GM10248 (cell line): ENCODE measurements around the gene IL17C.

Experiments
- CTCF ChIA-PET: fragments of 300-600 bp; sonication (Branson Sonifier 250); formaldehyde crosslinking; extraction: SDS; loops from one replicate; lab custom pipeline; 2021; ENCODE audit warnings: antibody characterized with exemption; lab: Yijun Ruan, JAX
- POLR2A ChIA-PET: fragments of 350-650 bp; sonication (Branson Sonifier 250); formaldehyde crosslinking; extraction: SDS; loops from one replicate; lab custom pipeline; 2020; ENCODE audit warnings: antibody characterized with exemption; lab: Yijun Ruan, JAX
- DNase-seq: peaks from one replicate; pipeline ENCODE4 v3.0.0; 2012; ENCODE audit errors: extremely low spot score
- CTCF ChIP-seq: IDR thresholded peaks from 2 replicates; pipeline ENCODE4 v1.5.1; 2012; ENCODE audit warnings: mild to moderate bottlenecking, low read depth; ENCODE audit errors: extremely low read depth, missing control alignments, control extremely low read depth

The IL17C gene

GRCh38 chr16:88640498-88641247, 2.3 kb downstream of the IL17C start:
- no peak for DNase-seq
- CTCF ChIA-PET, result no interaction called here
- POLR2A ChIA-PET, result interaction anchor here (0.6 kb wide), 1 partner anchor 9 kb away, joined by 3 read pairs; no protein-coding TSS in a partner anchor
- no peak for TF ChIP-seq CTCF

GRCh38 chr16:88642881-88643643, 4.7 kb downstream of the IL17C start:
- POLR2A ChIA-PET, result no interaction called here
- no peak for DNase-seq
- CTCF ChIA-PET, result no interaction called here
- TF ChIP-seq CTCF, result no peak

GRCh38 chr16:88643644-88643932, 5.2 kb downstream of the IL17C start:
- no peak for DNase-seq
- TF ChIP-seq CTCF, result no peak
- CTCF ChIA-PET, result no interaction called here
- POLR2A ChIA-PET, result no interaction called here

- POLR2A ChIA-PET, result no interaction called here
- DNase-seq, result no peak
- no peak for TF ChIP-seq CTCF
- CTCF ChIA-PET, result no interaction called here
Measured at GRCh38 chr16:88645455-88645854, 7.1 kb downstream of the IL17C start.

- TF ChIP-seq CTCF, result no peak
- POLR2A ChIA-PET, result no interaction called here
- DNase-seq, result no peak
- CTCF ChIA-PET, result interaction anchor here (1.0 kb wide), 1 partner anchor 9 kb away, joined by 4 read pairs; no protein-coding TSS in a partner anchor
Measured at GRCh38 chr16:88645941-88646340, 7.6 kb downstream of the IL17C start.

GRCh38 chr16:88646345-88647034, 8.1 kb downstream of the IL17C start:
- TF ChIP-seq CTCF, result no peak
- DNase-seq, result no peak
- CTCF ChIA-PET, result interaction anchor here (1.0 kb wide), 1 partner anchor 9 kb away, joined by 4 read pairs; no protein-coding TSS in a partner anchor
- POLR2A ChIA-PET, result no interaction called here
